HG02840 (cell line): Measurements from ENCODE around the gene TTLL10.
"Not testable (repeated sequence)": the region's sequence is repeated elsewhere in the genome, so short reads cannot be mapped to it uniquely, and the experiment has no call there.

Source experiments
- ATAC-seq: cut with Tn5 transposase; IDR thresholded peaks from one replicate; pipeline ENCODE4 v1.9.1; 2021; ENCODE audit warnings: mild to moderate bottlenecking, moderate library complexity, moderate number of reproducible peaks; ENCODE audit not compliant: unreplicated experiment, low FRiP score

The TTLL10 gene

GRCh38 chr1:1169429-1170214 lies 4.1 kb upstream of the TTLL10 start:
- no peak for ATAC-seq

- ATAC-seq: no peak
These were observed 3.2 kb upstream of the TTLL10 start for GRCh38 chr1:1170215-1171091.

GRCh38 chr1:1171161-1171545 lies 2.5 kb upstream of the TTLL10 start:
- no peak for ATAC-seq

- ATAC-seq: no peak
These were observed 1.9 kb upstream of the TTLL10 start for GRCh38 chr1:1171546-1172340.

GRCh38 chr1:1173061-1173792 lies 453 bp upstream of the TTLL10 start:
- no peak for ATAC-seq

GRCh38 chr1:1175221-1176062 lies 1.8 kb downstream of the TTLL10 start:
- ATAC-seq: no peak

- ATAC-seq: not testable (repeated sequence)
These were observed 2.5 kb downstream of the TTLL10 start for GRCh38 chr1:1176063-1176761.

GRCh38 chr1:1176931-1177330 lies 3.3 kb downstream of the TTLL10 start:
- no peak for ATAC-seq

- ATAC-seq: no peak
These were observed 3.9 kb downstream of the TTLL10 start for GRCh38 chr1:1177452-1178206.

GRCh38 chr1:1178794-1179331 lies 5.2 kb downstream of the TTLL10 start:
- no peak for ATAC-seq

- no peak for ATAC-seq
These were observed 5.8 kb downstream of the TTLL10 start for GRCh38 chr1:1179346-1179982.

GRCh38 chr1:1179983-1180861 lies 6.5 kb downstream of the TTLL10 start:
- ATAC-seq: no peak

GRCh38 chr1:1181129-1181937 lies 7.7 kb downstream of the TTLL10 start:
- ATAC-seq: no peak

- ATAC-seq: no peak
These were observed 8.3 kb downstream of the TTLL10 start for GRCh38 chr1:1181938-1182410.

- no peak for ATAC-seq
These were observed 9.0 kb downstream of the TTLL10 start for GRCh38 chr1:1182491-1183220.
